ENCODE data around the gene GET4. TPM values are rescaled to one million over a fixed set of nuclear protein-coding genes. Genes with fewer than 3 reads are reported as not detected.
"Not testable (repeated sequence)": the region's sequence is repeated elsewhere in the genome, so short reads cannot be mapped to it uniquely, and the experiment has no call there.

Gene GET4
- total and polyA plus RNA-seq, 2 experiments from 2014 or later: 55.0 to 75.4 TPM

GRCh38 chr7:937856-938484, 61.6 kb downstream of the GET4 start:
- no peaks in the 10 kb centered on the region for H3K4me1 ChIP-seq (ENCODE audit: low read depth)
- DNase-seq (ENCODE audit: low read depth in 1 of 2, low spot score in 1 of 2): no peak

GRCh38 chr7:938546-939185, 62.3 kb downstream of the GET4 start:
- no peak for DNase-seq (ENCODE audit: low read depth in 1 of 2, low spot score in 1 of 2)
- H3K4me3 ChIP-seq: no peak overlapping the region
- no peak overlapping the region for H3K27ac ChIP-seq
- peaks cover 18% of the 10 kb centered on the region for H3K27me3 ChIP-seq
- no peaks in the 10 kb centered on the region for H3K9me3 ChIP-seq (ENCODE audit: low read depth)
- H3K4me1 ChIP-seq (ENCODE audit: low read depth): no peaks in the 10 kb centered on the region
- H3K36me3 ChIP-seq: no peaks in the 10 kb centered on the region
- TF ChIP-seq CTCF (IDR thresholded peaks at IDR 0.05; ENCODE audit: low read depth, low read length): no peak

More at GRCh38 chr7:937856-938484, 61.6 kb downstream of the GET4 start:
- H3K27ac ChIP-seq: no peak overlapping the region
- H3K36me3 ChIP-seq: no peaks in the 10 kb centered on the region
- peaks cover 17% of the 10 kb centered on the region for H3K27me3 ChIP-seq
- H3K4me3 ChIP-seq: no peak overlapping the region
- no peak for TF ChIP-seq CTCF (IDR thresholded peaks at IDR 0.05; ENCODE audit: low read depth, low read length)
- no peaks in the 10 kb centered on the region for H3K9me3 ChIP-seq (ENCODE audit: low read depth)

DNA sequence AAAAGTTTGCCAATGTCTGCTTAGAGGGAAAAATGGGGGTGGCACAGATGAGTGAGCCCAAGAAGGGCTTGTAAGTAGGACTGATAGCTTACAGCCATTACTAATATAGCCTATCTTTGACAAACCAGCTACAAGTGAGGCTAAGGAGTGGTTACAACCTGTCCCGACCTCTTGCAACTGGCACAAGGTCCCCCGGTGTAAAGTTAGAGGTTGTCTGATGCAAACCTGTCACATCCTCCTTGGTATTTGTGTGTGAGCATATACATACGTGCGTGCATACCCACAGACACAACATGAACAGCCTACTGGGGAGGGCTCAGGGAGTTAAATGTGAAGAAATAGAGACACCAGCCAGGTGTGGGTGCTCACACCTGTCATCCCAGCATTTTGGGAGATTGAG, 63.5 kb downstream of the GET4 start:
- H3K4me1 ChIP-seq (ENCODE audit: low read depth): no peaks in the 10 kb centered on the region
- H3K4me3 ChIP-seq: no peak overlapping the region
- peaks cover 22% of the 10 kb centered on the region for H3K27me3 ChIP-seq
- no peaks in the 10 kb centered on the region for H3K9me3 ChIP-seq (ENCODE audit: low read depth)
- no peaks in the 10 kb centered on the region for H3K36me3 ChIP-seq
- DNase-seq (ENCODE audit: low read depth in 1 of 2, low spot score in 1 of 2): no peak
- TF ChIP-seq CTCF (IDR thresholded peaks at IDR 0.05; ENCODE audit: low read depth, low read length): no peak
- H3K27ac ChIP-seq: no peak overlapping the region

DNA sequence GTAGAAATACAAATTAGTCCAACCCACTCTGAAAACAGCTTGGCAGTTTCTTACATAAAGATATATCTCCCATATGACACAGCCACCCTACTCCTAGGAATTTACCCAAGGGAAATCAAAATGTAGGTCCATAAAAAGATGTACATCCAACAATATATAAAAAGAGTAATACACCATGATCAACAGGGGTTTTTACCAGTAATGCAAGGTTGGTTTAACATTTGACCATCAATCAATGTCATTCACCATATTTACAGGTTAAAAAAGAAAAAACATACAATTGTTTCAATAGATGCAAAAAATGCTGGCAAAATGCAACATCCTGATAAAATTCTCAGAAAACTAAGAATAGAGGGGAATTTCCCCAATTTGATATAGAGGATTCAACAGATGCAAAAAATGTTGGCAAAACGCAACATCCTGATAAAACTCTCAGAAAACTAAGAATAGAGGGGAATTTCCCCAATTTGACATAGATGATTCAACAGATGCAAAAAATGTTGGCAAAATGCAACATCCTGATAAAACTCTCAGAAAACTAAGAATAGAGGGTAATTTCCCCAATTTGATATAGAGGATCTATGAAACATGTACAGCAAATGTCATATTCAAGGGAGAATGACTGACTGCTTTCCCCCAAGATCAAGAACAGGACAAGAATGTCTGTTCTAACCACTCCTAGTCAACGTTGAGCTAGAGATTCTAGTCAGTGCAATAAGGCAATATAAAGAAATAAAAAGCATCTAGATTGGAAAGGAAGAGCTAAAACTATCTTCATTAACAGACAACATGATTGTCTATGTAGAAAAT, 64.5 kb downstream of the GET4 start:
- Histone ChIP-seq H3K4me1 (ENCODE audit: low read depth) (no peaks in the 10 kb centered on the region), H3K4me3 (no peak overlapping the region), H3K27me3 (peaks cover 22% of the 10 kb centered on the region), H3K27ac (no peak overlapping the region), H3K9me3 (ENCODE audit: low read depth) (no peaks in the 10 kb centered on the region), H3K36me3 (no peaks in the 10 kb centered on the region)
- no peak for DNase-seq (ENCODE audit: low read depth in 1 of 2, low spot score in 1 of 2)
- TF ChIP-seq CTCF (IDR thresholded peaks at IDR 0.05; ENCODE audit: low read depth, low read length): no peak

GRCh38 chr7:943793-944192, 67.4 kb downstream of the GET4 start:
- H3K4me3 ChIP-seq; DNase-seq (ENCODE audit: low read depth in 1 of 2, low spot score in 1 of 2); H3K4me1 ChIP-seq (ENCODE audit: low read depth); H3K36me3 ChIP-seq; H3K27ac ChIP-seq; H3K9me3 ChIP-seq (ENCODE audit: low read depth): not testable (repeated sequence)
- H3K27me3 ChIP-seq: peaks cover 22% of the 10 kb centered on the region

DNA sequence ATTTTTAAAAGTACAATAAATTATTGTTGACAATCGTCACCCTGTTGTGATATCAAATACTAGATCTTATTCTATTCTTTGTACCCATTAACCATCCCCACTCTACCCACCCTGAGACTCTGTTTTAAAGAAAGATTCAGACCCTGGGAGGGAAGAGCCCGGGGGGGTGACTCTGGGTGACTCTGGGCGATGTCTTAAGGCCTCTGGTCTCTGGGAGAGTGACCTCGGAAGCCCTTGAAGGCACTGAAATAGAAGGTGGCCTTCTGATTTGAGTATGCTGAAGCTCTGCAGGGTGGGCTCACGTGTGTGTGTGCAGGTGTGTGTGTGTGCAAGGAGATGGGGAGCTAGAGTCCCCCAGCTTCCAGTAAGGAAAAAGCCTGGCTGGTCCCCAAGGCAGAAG, 68.4 kb downstream of the GET4 start:
- peaks cover 22% of the 10 kb centered on the region for H3K27me3 ChIP-seq
- H3K9me3 ChIP-seq (ENCODE audit: low read depth): no peaks in the 10 kb centered on the region
- no peaks in the 10 kb centered on the region for H3K36me3 ChIP-seq
- DNase-seq (ENCODE audit: low read depth in 1 of 2, low spot score in 1 of 2): no peak
- TF ChIP-seq CTCF (IDR thresholded peaks at IDR 0.05; ENCODE audit: low read depth, low read length): no peak
- H3K4me1 ChIP-seq (ENCODE audit: low read depth): no peaks in the 10 kb centered on the region
- no peak overlapping the region for H3K27ac ChIP-seq
- H3K4me3 ChIP-seq: no peak overlapping the region

Measured in cardiac muscle cell (in vitro differentiated cells and primary cell).